GM12873 (cell line): Measurements from ENCODE around the gene ERC2.

ENCODE experiments used
- CTCF ChIP-seq: IDR thresholded peaks from 2 replicates; pipeline ENCODE4 v1.5.1; 2012; ENCODE audit warnings: low read depth, mild to moderate bottlenecking, moderate library complexity, low read length, control low read depth; ENCODE audit not compliant: insufficient read depth; ENCODE audit errors: missing control alignments

Gene ERC2

GRCh38 chr3:55827786-55828185 is 640.5 kb downstream of the ERC2 start:
- TF ChIP-seq CTCF, result no peak

DNA sequence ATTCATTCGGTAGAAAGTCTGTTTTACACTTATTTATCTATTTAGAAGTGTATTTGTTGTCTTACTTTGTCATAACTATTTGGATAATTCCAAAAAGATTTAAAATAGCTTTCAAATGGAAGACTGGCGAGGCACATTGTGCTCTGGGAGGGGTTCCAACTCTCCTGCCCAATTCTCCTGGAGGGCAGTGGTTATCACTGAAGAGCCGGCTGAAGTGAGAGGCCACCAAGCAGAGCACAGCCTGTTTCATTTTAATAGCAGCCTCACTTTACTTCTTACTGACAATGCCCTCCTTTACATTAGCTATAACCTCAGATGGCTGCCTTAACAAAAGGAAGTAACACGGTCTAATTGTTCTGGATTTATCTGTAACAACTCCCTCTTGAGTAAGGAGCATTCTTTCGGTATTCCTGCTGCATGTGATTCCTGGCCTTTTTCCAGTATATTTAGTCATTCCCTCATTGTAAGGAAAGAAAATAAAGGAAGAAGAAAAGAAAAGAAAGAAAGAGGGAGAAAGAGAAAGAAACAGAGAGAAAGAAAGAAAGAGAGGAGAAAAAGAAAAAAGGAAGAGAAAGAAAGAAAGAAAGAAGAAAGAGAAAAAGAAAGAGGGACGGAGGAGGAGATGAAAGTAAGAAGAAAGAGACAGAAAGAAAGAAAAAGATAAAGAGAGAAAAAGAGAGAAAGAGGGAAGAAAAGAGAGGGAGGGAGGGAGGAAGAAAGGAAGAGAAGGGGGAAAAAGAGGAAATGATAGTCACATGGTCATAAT is 641.4 kb downstream of the ERC2 start:
- TF ChIP-seq CTCF, result no peak

DNA sequence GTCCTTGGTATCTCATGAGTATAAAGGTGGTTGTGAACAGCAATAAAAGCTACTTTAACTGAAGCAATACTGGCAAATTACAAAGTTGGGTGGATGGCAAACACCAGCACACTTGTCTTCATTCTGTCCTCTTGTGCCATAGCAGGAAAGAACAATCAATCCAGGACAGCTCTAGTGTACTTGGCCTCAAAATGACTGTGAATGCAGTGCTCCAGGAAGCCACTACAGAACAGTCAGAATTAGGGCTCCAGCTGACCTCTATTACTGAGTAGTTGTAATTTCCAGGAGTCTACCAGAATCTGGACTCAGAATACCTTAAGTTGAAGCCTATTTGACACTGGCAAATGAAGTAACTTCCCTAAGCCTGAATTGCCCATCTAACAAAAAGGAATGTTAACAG is 642.2 kb downstream of the ERC2 start:
- TF ChIP-seq CTCF, result no peak

- TF ChIP-seq CTCF, result no peak
Observed at GRCh38 chr3:55824406-55824805, 643.9 kb downstream of the ERC2 start.

DNA sequence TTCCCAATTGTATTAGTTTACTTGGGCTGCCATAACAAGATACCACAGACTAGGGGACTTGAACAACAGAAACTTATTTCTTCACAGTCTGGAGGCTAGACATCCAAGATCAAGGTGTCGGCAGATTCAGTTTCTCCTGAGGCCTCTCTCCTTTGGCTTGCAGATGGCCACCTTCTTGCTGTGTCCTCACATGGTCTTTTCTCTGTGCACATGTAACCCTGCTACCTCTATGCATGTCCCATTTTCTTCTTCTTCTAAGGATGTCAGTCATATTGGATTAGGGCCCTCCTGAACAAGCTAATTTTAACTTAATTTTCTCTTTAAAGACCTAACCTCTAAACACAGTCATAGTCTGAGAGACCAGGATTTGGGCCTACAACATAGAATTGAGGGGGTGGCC is 644.4 kb downstream of the ERC2 start:
- TF ChIP-seq CTCF, result no peak

- no peak for TF ChIP-seq CTCF
Observed at GRCh38 chr3:55823001-55823400, 645.3 kb downstream of the ERC2 start.

DNA sequence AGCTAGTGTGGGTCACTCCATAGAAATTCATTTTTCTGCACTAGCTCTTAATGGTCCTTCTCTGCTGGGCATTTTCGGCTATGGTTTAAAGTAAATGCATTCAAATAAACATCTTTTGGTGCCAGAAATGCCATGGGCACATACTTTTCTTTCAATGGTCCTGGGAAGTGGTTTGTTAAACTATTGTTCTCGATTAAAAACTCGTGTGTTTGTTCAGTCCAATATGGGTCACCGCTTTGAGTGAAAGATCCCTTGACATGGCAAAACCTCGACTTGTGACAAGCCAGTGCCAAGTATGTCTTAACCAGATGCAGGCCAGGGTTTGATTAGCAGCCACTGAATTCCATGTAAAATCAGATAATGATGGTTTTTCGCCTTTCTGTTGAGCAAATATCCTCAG is 649.3 kb downstream of the ERC2 start:
- no peak for TF ChIP-seq CTCF
